HCT116 (cell line): ENCODE measurements around the gene NUDT2.

ENCODE experiments used
- POLR2AphosphoS5 ChIP-seq: IDR thresholded peaks from 2 replicates; pipeline ENCODE4 v1.6.1; 2011; ENCODE audit warnings: mild to moderate bottlenecking, low read depth, low read length, moderate library complexity
- ZNF274 ChIP-seq: fragments of 200-500 bp; sonication (Bioruptor generic); IDR thresholded peaks from 2 replicates; pipeline ENCODE4 v1.6.1; 2014; ENCODE audit warnings: mild to moderate bottlenecking, low read depth, low read length, inconsistent platforms

DNA sequence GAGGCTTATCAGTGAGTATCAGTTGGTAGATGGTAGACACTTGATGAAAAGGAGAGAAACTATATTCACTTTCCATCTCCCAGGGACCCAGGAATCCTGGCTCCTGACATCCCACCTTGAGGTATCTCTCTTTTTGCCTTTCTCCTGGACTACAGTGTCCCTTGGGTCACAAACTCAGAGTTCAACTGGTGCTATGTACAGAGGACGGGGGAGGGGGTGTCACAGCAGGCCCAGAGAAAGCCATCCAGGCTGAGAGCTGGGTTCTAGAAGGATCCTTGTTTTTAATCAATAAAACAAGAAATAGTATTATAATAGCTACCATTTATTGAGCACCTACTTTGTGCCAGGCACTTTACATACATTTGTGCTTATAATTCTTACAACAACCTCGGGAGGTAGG lies 37.0 kb downstream of the NUDT2 start:
- no peak for TF ChIP-seq POLR2AphosphoS5
- no peak for TF ChIP-seq ZNF274
